VCaP (cell line): ENCODE measurements around the gene KTI12.
A peak's percentile ranks its signal among the peaks of the same experiment; 100 is the strongest.
"Not testable (repeated sequence)": the region's sequence is repeated elsewhere in the genome, so short reads cannot be mapped to it uniquely, and the experiment has no call there.

ENCODE experiments used
- H3K27ac ChIP-seq: fragments of 450-650 bp; 2 replicates; pipeline ENCODE4 v1.5.1; 2017
- CTCF ChIP-seq: fragments of 450-650 bp; conservative IDR thresholded peaks from 2 replicates; pipeline ENCODE4 v1.5.1; 2017; ENCODE audit warnings: mild to moderate bottlenecking, moderate library complexity

KTI12 gene

GRCh38 chr1:52054496-52055065 lies 21.0 kb upstream of the KTI12 start:
- no peak for TF ChIP-seq CTCF
- H3K27ac ChIP-seq: peak overlapping the region; percentile 99

- no peak for TF ChIP-seq CTCF
- peak overlapping the region; percentile 99; the same call in 1 of the 2 replicates for H3K27ac ChIP-seq
Measured at GRCh38 chr1:52053862-52054261, 20.3 kb upstream of the KTI12 start.

- H3K27ac ChIP-seq: not testable (repeated sequence)
Measured at GRCh38 chr1:52049337-52049736, 15.7 kb upstream of the KTI12 start.

- H3K27ac ChIP-seq: not testable (repeated sequence)
Measured at GRCh38 chr1:52045666-52046195, 12.1 kb upstream of the KTI12 start.

GRCh38 chr1:52045236-52045635 lies 11.6 kb upstream of the KTI12 start:
- TF ChIP-seq CTCF: no peak
- no peak overlapping the region for H3K27ac ChIP-seq

GRCh38 chr1:52041551-52042185 lies 8.1 kb upstream of the KTI12 start:
- TF ChIP-seq CTCF: no peak
- no peak overlapping the region for H3K27ac ChIP-seq

- TF ChIP-seq CTCF: no peak
- H3K27ac ChIP-seq: no peak overlapping the region
Measured at GRCh38 chr1:52037909-52038308, 4.3 kb upstream of the KTI12 start.

- no peak overlapping the region for H3K27ac ChIP-seq
- TF ChIP-seq CTCF: no peak
Measured at GRCh38 chr1:52037402-52037814, 3.8 kb upstream of the KTI12 start.

- no peak for TF ChIP-seq CTCF
- H3K27ac ChIP-seq: peak overlapping the region; percentile 91
Measured at GRCh38 chr1:52034050-52034384, 407 bp upstream of the KTI12 start.
